ENCODE results near the gene PMIS2. TPM values are rescaled to one million over a fixed set of nuclear protein-coding genes. Genes with fewer than 3 reads are reported as not detected.

The PMIS2 gene
- total RNA-seq, 1 experiment from 2014 or later, result not detected

GRCh38 chr19:35560677-35561076 lies 25.3 kb upstream of the PMIS2 start:
- no peaks in the 10 kb centered on the region for H3K9me3 ChIP-seq (replicated peaks)
- no peaks in the 10 kb centered on the region for H3K36me3 ChIP-seq
- H3K4me1 ChIP-seq, result no peaks in the 10 kb centered on the region
- no peak overlapping the region for H3K4me3 ChIP-seq
- H3K27ac ChIP-seq, result no peak overlapping the region
- no peak for DNase-seq
- H3K27me3 ChIP-seq, result no peaks in the 10 kb centered on the region

- Histone ChIP-seq H3K4me1 (no peaks in the 10 kb centered on the region), H3K36me3 (no peaks in the 10 kb centered on the region), H3K27me3 (no peaks in the 10 kb centered on the region), H3K27ac (no peak overlapping the region), H3K4me3 (no peak overlapping the region), H3K9me3 (replicated peaks) (no peaks in the 10 kb centered on the region)
- DNase-seq, result no peak
These were observed 24.5 kb upstream of the PMIS2 start for GRCh38 chr19:35561436-35561835.

- no peak overlapping the region for H3K27ac ChIP-seq
- no peak for DNase-seq
- H3K4me1 ChIP-seq, result no peaks in the 10 kb centered on the region
- H3K27me3 ChIP-seq, result no peaks in the 10 kb centered on the region
- H3K4me3 ChIP-seq, result no peak overlapping the region
- no peaks in the 10 kb centered on the region for H3K36me3 ChIP-seq
- no peaks in the 10 kb centered on the region for H3K9me3 ChIP-seq (replicated peaks)
These were observed 23.6 kb upstream of the PMIS2 start for GRCh38 chr19:35562336-35562735.

GRCh38 chr19:35562776-35563175 lies 23.2 kb upstream of the PMIS2 start:
- no peak overlapping the region for H3K4me3 ChIP-seq
- H3K4me1 ChIP-seq, result no peaks in the 10 kb centered on the region
- H3K36me3 ChIP-seq, result no peaks in the 10 kb centered on the region
- 0 out of 2 replicates have a peak, but pooled peaks cover 1% of the 10 kb centered on the region for H3K27me3 ChIP-seq
- DNase-seq, result no peak
- no peak overlapping the region for H3K27ac ChIP-seq
- H3K9me3 ChIP-seq (replicated peaks), result no peaks in the 10 kb centered on the region

GRCh38 chr19:35563207-35563829 lies 22.7 kb upstream of the PMIS2 start, which contains the start of gene ATP4A:
Gene ATP4A (minus strand): TSS chr19:35563658. CDS start chr19:35563629, 29 bp downstream.
- H3K4me1 ChIP-seq, result no peaks in the 10 kb centered on the region
- H3K27me3 ChIP-seq, result 0 out of 2 replicates have a peak, but pooled peaks cover 2% of the 10 kb centered on the region
- no peaks in the 10 kb centered on the region for H3K36me3 ChIP-seq
- no peak within 1 kb of the TSS for H3K4me3 ChIP-seq
- DNase-seq, result no peak
- no peaks in the 10 kb centered on the region for H3K9me3 ChIP-seq (replicated peaks)
- H3K27ac ChIP-seq, result no peak within 1 kb of the TSS

GRCh38 chr19:35565016-35565856 lies 20.7 kb upstream of the PMIS2 start:
- Histone ChIP-seq H3K4me1 (no peaks in the 10 kb centered on the region), H3K27me3 (peaks cover 10% of the 10 kb centered on the region; the same call in 1 of the 2 replicates), H3K36me3 (no peaks in the 10 kb centered on the region), H3K4me3 (no peak overlapping the region), H3K9me3 (replicated peaks) (no peaks in the 10 kb centered on the region), H3K27ac (no peak overlapping the region)
- no peak for DNase-seq

- no peak for DNase-seq
- Histone ChIP-seq H3K4me3 (no peak overlapping the region), H3K36me3 (no peaks in the 10 kb centered on the region), H3K4me1 (no peaks in the 10 kb centered on the region), H3K27ac (no peak overlapping the region), H3K27me3 (peaks cover 10% of the 10 kb centered on the region; the same call in 1 of the 2 replicates), H3K9me3 (replicated peaks) (no peaks in the 10 kb centered on the region)
These were observed 19.2 kb upstream of the PMIS2 start for GRCh38 chr19:35566738-35567137.

GRCh38 chr19:35569281-35569781 lies 16.6 kb upstream of the PMIS2 start:
- Histone ChIP-seq H3K36me3 (no peaks in the 10 kb centered on the region), H3K27me3 (peaks cover 10% of the 10 kb centered on the region; the same call in 1 of the 2 replicates), H3K9me3 (replicated peaks) (no peaks in the 10 kb centered on the region), H3K4me1 (no peaks in the 10 kb centered on the region), H3K27ac (no peak overlapping the region), H3K4me3 (no peak overlapping the region)
- no peak for DNase-seq

- DNase-seq, result no peak
- Histone ChIP-seq H3K4me1 (no peaks in the 10 kb centered on the region), H3K9me3 (replicated peaks) (peaks cover 14% of the 10 kb centered on the region)
These were observed 14.5 kb upstream of the PMIS2 start for GRCh38 chr19:35571406-35571965.

GRCh38 chr19:35577918-35578317 lies 8.1 kb upstream of the PMIS2 start:
- H3K9me3 ChIP-seq (replicated peaks), result peaks cover 15% of the 10 kb centered on the region
- H3K4me1 ChIP-seq, result no peaks in the 10 kb centered on the region

More at GRCh38 chr19:35571406-35571965, 14.5 kb upstream of the PMIS2 start:
- Histone ChIP-seq H3K36me3 (no peaks in the 10 kb centered on the region), H3K27ac (no peak overlapping the region), H3K27me3 (peaks cover 10% of the 10 kb centered on the region; the same call in 1 of the 2 replicates), H3K4me3 (no peak overlapping the region)

GRCh38 chr19:35578707-35579106 lies 7.3 kb upstream of the PMIS2 start:
- no peak overlapping the region for H3K4me3 ChIP-seq
- no peaks in the 10 kb centered on the region for H3K36me3 ChIP-seq
- DNase-seq, result no peak

More at GRCh38 chr19:35577918-35578317, 8.1 kb upstream of the PMIS2 start:
- Histone ChIP-seq H3K36me3 (no peaks in the 10 kb centered on the region), H3K27ac (no peak overlapping the region), H3K27me3 (no peaks in the 10 kb centered on the region), H3K4me3 (no peak overlapping the region)
- no peak for DNase-seq

GRCh38 chr19:35582760-35583159 lies 3.2 kb upstream of the PMIS2 start:
- Histone ChIP-seq H3K9me3 (replicated peaks) (no peaks in the 10 kb centered on the region; the same call in 1 of the 2 replicates), H3K27ac (no peak overlapping the region), H3K4me3 (no peak overlapping the region), H3K4me1 (no peaks in the 10 kb centered on the region), H3K36me3 (no peaks in the 10 kb centered on the region), H3K27me3 (no peaks in the 10 kb centered on the region)
- no peak for DNase-seq

More at GRCh38 chr19:35578707-35579106, 7.3 kb upstream of the PMIS2 start:
- Histone ChIP-seq H3K27me3 (no peaks in the 10 kb centered on the region), H3K9me3 (replicated peaks) (peaks cover 15% of the 10 kb centered on the region), H3K27ac (no peak overlapping the region), H3K4me1 (no peaks in the 10 kb centered on the region)

GRCh38 chr19:35587321-35587720 lies 1.3 kb downstream of the PMIS2 start:
- H3K27me3 ChIP-seq, result no peaks in the 10 kb centered on the region
- no peak for DNase-seq
- H3K36me3 ChIP-seq, result no peaks in the 10 kb centered on the region
- no peak overlapping the region for H3K4me3 ChIP-seq
- H3K9me3 ChIP-seq (replicated peaks), result no peaks in the 10 kb centered on the region
- H3K4me1 ChIP-seq, result no peaks in the 10 kb centered on the region
- H3K27ac ChIP-seq, result no peak overlapping the region

- Histone ChIP-seq H3K4me3 (no peak overlapping the region), H3K9me3 (replicated peaks) (no peaks in the 10 kb centered on the region), H3K27me3 (no peaks in the 10 kb centered on the region), H3K36me3 (no peaks in the 10 kb centered on the region), H3K4me1 (no peaks in the 10 kb centered on the region), H3K27ac (no peak overlapping the region)
- no peak for DNase-seq
These were observed 4.9 kb downstream of the PMIS2 start for GRCh38 chr19:35590875-35591274.

- Histone ChIP-seq H3K27ac (no peak overlapping the region), H3K4me3 (no peak overlapping the region)
These were observed 6.3 kb downstream of the PMIS2 start for GRCh38 chr19:35592226-35592625.

More at GRCh38 chr19:35592226-35592625, 6.3 kb downstream of the PMIS2 start:
- H3K36me3 ChIP-seq, result no peaks in the 10 kb centered on the region
- no peaks in the 10 kb centered on the region for H3K9me3 ChIP-seq (replicated peaks)
- H3K27me3 ChIP-seq, result no peaks in the 10 kb centered on the region
- no peaks in the 10 kb centered on the region for H3K4me1 ChIP-seq
- DNase-seq, result peak in 1 of 2 experiments; percentile 24
